H9 (cell line): ENCODE data around the gene SNTN. TPM values are rescaled to one million over a fixed set of nuclear protein-coding genes. Genes with fewer than 3 reads are reported as not detected.

Source experiments
- DNase-seq: peaks from one replicate; pipeline ENCODE4 v3.0.0-alpha.2; 2017
- H2AFZ ChIP-seq: one replicate; pipeline ENCODE4 v1.6.1; 2013; ENCODE audit warnings: mild to moderate bottlenecking, low read length, control low read depth, moderate library complexity
- H2AK5ac ChIP-seq: 2 replicates; pipeline ENCODE4 v1.6.1; 2013; ENCODE audit warnings: low read length, control low read depth, mixed read lengths; ENCODE audit not compliant: insufficient read length
- H2BK120ac ChIP-seq: one replicate; pipeline ENCODE4 v1.6.1; 2013; ENCODE audit warnings: low read depth, mild to moderate bottlenecking, low read length, control low read depth, inconsistent platforms; ENCODE audit not compliant: poor library complexity, severe bottlenecking
- H2BK12ac ChIP-seq: 2 replicates; pipeline ENCODE4 v1.6.1; 2013; ENCODE audit warnings: low read length, control low read depth, mixed read lengths, low read depth; ENCODE audit not compliant: insufficient read length
- H2BK15ac ChIP-seq: 2 replicates; pipeline ENCODE4 v1.6.1; 2013; ENCODE audit warnings: low read depth, low read length, control low read depth
- H2BK20ac ChIP-seq: one replicate; pipeline ENCODE4 v1.6.1; 2013; ENCODE audit warnings: low read depth, mild to moderate bottlenecking, low read length, control low read depth, inconsistent platforms; ENCODE audit not compliant: poor library complexity, severe bottlenecking
- H2BK5ac ChIP-seq: 2 replicates; pipeline ENCODE4 v1.6.1; 2013; ENCODE audit warnings: low read length, control low read depth, mixed read lengths; ENCODE audit not compliant: insufficient read length
- H3K14ac ChIP-seq: 2 replicates; pipeline ENCODE4 v1.6.1; 2013; ENCODE audit warnings: low read length, control low read depth; ENCODE audit not compliant: insufficient read depth
- H3K18ac ChIP-seq: 2 replicates; pipeline ENCODE4 v1.6.1; 2013; ENCODE audit warnings: low read depth, mild to moderate bottlenecking, mixed read lengths, low read length, control low read depth; ENCODE audit not compliant: insufficient read length
- H3K23ac ChIP-seq: 2 replicates; pipeline ENCODE4 v1.6.1; 2013; ENCODE audit warnings: low read length, control low read depth, mixed read lengths, low read depth; ENCODE audit not compliant: insufficient read length
- H3K23me2 ChIP-seq: 2 replicates; pipeline ENCODE4 v1.6.1; 2013; ENCODE audit warnings: low read depth, mild to moderate bottlenecking, mixed read lengths, low read length, control low read depth; ENCODE audit not compliant: insufficient read length, poor library complexity, severe bottlenecking
- H3K27ac ChIP-seq: 2 replicates; pipeline ENCODE4 v1.5.1; 2013; ENCODE audit warnings: low read length, control low read depth, mixed read lengths, low read depth; ENCODE audit not compliant: insufficient read length
- H3K27me3 ChIP-seq: 2 replicates; pipeline ENCODE4 v1.6.1; 2013; ENCODE audit warnings: low read length, control low read depth, inconsistent platforms; ENCODE audit not compliant: insufficient read depth
- H3K4ac ChIP-seq: 2 replicates; pipeline ENCODE4 v1.6.1; 2013; ENCODE audit warnings: low read depth, mild to moderate bottlenecking, control low read depth, inconsistent platforms, low read length, moderate library complexity
- H3K4me1 ChIP-seq: 2 replicates; pipeline ENCODE4 v1.6.1; 2013; ENCODE audit warnings: low read length, control low read depth, inconsistent platforms; ENCODE audit not compliant: insufficient read depth
- H3K4me2 ChIP-seq: 2 replicates; pipeline ENCODE4 v1.6.1; 2013; ENCODE audit warnings: low read length, control low read depth, mixed read lengths; ENCODE audit not compliant: insufficient read length, insufficient read depth
- H3K56ac ChIP-seq: 2 replicates; pipeline ENCODE4 v1.6.1; 2013; ENCODE audit warnings: low read depth, mild to moderate bottlenecking, mixed read lengths, low read length, control low read depth; ENCODE audit not compliant: insufficient read length
- H3K79me1 ChIP-seq: 2 replicates; pipeline ENCODE4 v1.6.1; 2013; ENCODE audit warnings: low read depth, mild to moderate bottlenecking, moderate library complexity, low read length, control low read depth, inconsistent platforms; ENCODE audit not compliant: insufficient read depth, poor library complexity, severe bottlenecking
- H3K79me2 ChIP-seq: 2 replicates; pipeline ENCODE4 v1.6.1; 2013; ENCODE audit warnings: low read length, control low read depth, inconsistent platforms; ENCODE audit not compliant: insufficient read depth
- H3K9ac ChIP-seq: 2 replicates; pipeline ENCODE4 v1.6.1; 2013; ENCODE audit warnings: low read length, control low read depth, mixed read lengths; ENCODE audit not compliant: insufficient read length; ENCODE audit errors: extremely low read depth
- H3K9me3 ChIP-seq: one replicate; pipeline ENCODE4 v1.6.1; 2013; ENCODE audit warnings: low read depth, low read length, inconsistent platforms; ENCODE audit not compliant: control insufficient read depth
- H3T11ph ChIP-seq: one replicate; pipeline ENCODE4 v1.6.1; 2013; ENCODE audit warnings: mild to moderate bottlenecking, low read length, control low read depth, inconsistent platforms
- H4K20me1 ChIP-seq: one replicate; pipeline ENCODE4 v1.6.1; 2013; ENCODE audit not compliant: control insufficient read depth, insufficient read length, insufficient read depth
- H4K5ac ChIP-seq: 2 replicates; pipeline ENCODE4 v1.6.1; 2013; ENCODE audit warnings: low read depth, mild to moderate bottlenecking, mixed read lengths, low read length, control low read depth; ENCODE audit not compliant: insufficient read length
- H4K8ac ChIP-seq: replicated peaks from 2 replicates; pipeline ENCODE4 v1.6.1; 2013; ENCODE audit warnings: low read length, control low read depth, mixed read lengths, low read depth; ENCODE audit not compliant: insufficient read length
- H4K91ac ChIP-seq: 2 replicates; pipeline ENCODE4 v1.6.1; 2013; ENCODE audit warnings: low read depth, mild to moderate bottlenecking, moderate library complexity, mixed read lengths, low read length, control low read depth; ENCODE audit not compliant: insufficient read length
- H3K27ac Mint-ChIP-seq, 3 experiments: 2 replicates in 2 of 3; 3 replicates in 1 of 3; pipeline ENCODE4 v1.8.0; 2020 to 2021; ENCODE audit warnings: mixed read lengths in 3 of 3, mild to moderate bottlenecking in 1 of 3, moderate library complexity in 1 of 3
- H3K27me3 Mint-ChIP-seq: 2 replicates; pipeline ENCODE4 v1.8.0; 2021; ENCODE audit warnings: low read depth, mild to moderate bottlenecking, moderate library complexity, mixed read lengths
- H3K36me3 Mint-ChIP-seq, 3 experiments: 2 replicates in 2 of 3; 3 replicates in 1 of 3; pipeline ENCODE4 v1.8.0; 2020 to 2021; ENCODE audit warnings: low read depth in 3 of 3, mixed read lengths in 3 of 3; ENCODE audit not compliant: insufficient read depth in 1 of 3
- H3K4me1 Mint-ChIP-seq, 2 experiments: 2 replicates each; pipeline ENCODE4 v1.8.0; 2020; ENCODE audit warnings: mixed read lengths in 2 of 2
- H3K4me3 Mint-ChIP-seq, 2 experiments: 2 replicates in 1 of 2; 3 replicates in 1 of 2; pipeline ENCODE4 v1.8.0; 2020 to 2021; ENCODE audit warnings: mild to moderate bottlenecking in 2 of 2, mixed read lengths in 2 of 2, moderate library complexity in 1 of 2
- H3K9me3 Mint-ChIP-seq, 2 experiments: 2 replicates in 1 of 2; 3 replicates in 1 of 2; pipeline ENCODE4 v1.8.0; 2020; ENCODE audit warnings: mild to moderate bottlenecking in 2 of 2, mixed read lengths in 2 of 2, moderate library complexity in 1 of 2
- CTCF ChIP-seq: fragments of 200-600 bp; sonication (generic); conservative IDR thresholded peaks from 3 replicates; pipeline ENCODE4 v1.8.0; 2021; ENCODE audit warnings: antibody characterized with exemption, mild to moderate bottlenecking
- total RNA-seq: library from RNA; stranded (reverse); gene quantifications from 2 replicates; pipeline ENCODE4 v1.2.1, GENCODE V29; 2021

The SNTN gene
- total RNA-seq, 1 experiment from 2014 or later: not detected

GRCh38 chr3:63662500-63662899 is 10.0 kb downstream of the SNTN start:
- Mint-ChIP-seq H3K27ac (no peak overlapping the region), H3K9me3 (no peaks in the 10 kb centered on the region), H3K4me1 (peaks cover 5 to 8% of the 10 kb centered on the region in 2 experiments; a peak in 3 of 4 replicates), H3K4me3 (no peak overlapping the region), H3K36me3 (no peaks in the 10 kb centered on the region), H3K27me3 (no peaks in the 10 kb centered on the region; the same call in 1 of the 2 replicates)
- H2BK5ac ChIP-seq: no peak overlapping the region
- H2BK12ac ChIP-seq: no peak overlapping the region
- H2AFZ ChIP-seq: no peak overlapping the region
- H3K14ac ChIP-seq: no peak overlapping the region
- no peak overlapping the region for H2AK5ac ChIP-seq
- H3T11ph ChIP-seq: no peak overlapping the region
- H3K4ac ChIP-seq: no peak overlapping the region
- H3K4me2 ChIP-seq: no peak overlapping the region
- no peak overlapping the region for H2BK120ac ChIP-seq
- no peak overlapping the region for H3K27ac ChIP-seq
- no peaks in the 10 kb centered on the region for H3K79me2 ChIP-seq
- H3K56ac ChIP-seq: no peak overlapping the region
- DNase-seq: peak; percentile 34
- H3K18ac ChIP-seq: no peak overlapping the region
- no peak overlapping the region for H4K5ac ChIP-seq
- H3K4me1 ChIP-seq: no peaks in the 10 kb centered on the region; the same call in 1 of the 2 replicates
- H4K8ac ChIP-seq: no peak overlapping the region
- H3K27me3 ChIP-seq: no peaks in the 10 kb centered on the region
- H3K9ac ChIP-seq: no peak overlapping the region
- H3K9me3 ChIP-seq: no peaks in the 10 kb centered on the region
- H2BK15ac ChIP-seq: no peak overlapping the region
- TF ChIP-seq CTCF: peak; percentile 63
- no peak overlapping the region for H3K23ac ChIP-seq
- H2BK20ac ChIP-seq: no peak overlapping the region
- no peak overlapping the region for H4K91ac ChIP-seq
- no peaks in the 10 kb centered on the region for H4K20me1 ChIP-seq
- no peaks in the 10 kb centered on the region for H3K23me2 ChIP-seq
- no peaks in the 10 kb centered on the region for H3K79me1 ChIP-seq
